Parathyroid adenoma (tissue), 2 donors: ENCODE data around the gene SFXN1.

Source experiments
- H2AFZ ChIP-seq: fragments of 300-600 bp; sonication (generic); one replicate; pipeline ENCODE4 v1.7.0; 2017; ENCODE audit warnings: antibody characterized with exemption, mild to moderate bottlenecking
- H3K27ac ChIP-seq: fragments of 300-600 bp; sonication (generic); one replicate; pipeline ENCODE4 v1.7.0; 2017
- H3K27me3 ChIP-seq: fragments of 300-600 bp; sonication (generic); one replicate; pipeline ENCODE4 v1.7.0; 2017; ENCODE audit warnings: low read length; ENCODE audit not compliant: control insufficient read depth, insufficient read depth
- H3K36me3 ChIP-seq: fragments of 300-600 bp; sonication (generic); one replicate; pipeline ENCODE4 v1.7.0; 2017; ENCODE audit warnings: low read length; ENCODE audit not compliant: control insufficient read depth, insufficient read depth
- H3K4me1 ChIP-seq: fragments of 300-600 bp; sonication (generic); one replicate; pipeline ENCODE4 v1.7.0; 2017; ENCODE audit warnings: control low read depth
- H3K4me2 ChIP-seq: fragments of 300-600 bp; sonication (generic); one replicate; pipeline ENCODE4 v1.7.0; 2017; ENCODE audit warnings: low read length
- H3K4me3 ChIP-seq: fragments of 300-600 bp; sonication (generic); one replicate; pipeline ENCODE4 v1.7.0; 2017; ENCODE audit warnings: low read depth, low read length
- H3K79me2 ChIP-seq: fragments of 300-600 bp; sonication (generic); one replicate; pipeline ENCODE4 v1.7.0; 2017; ENCODE audit warnings: control low read depth
- H3K9ac ChIP-seq: fragments of 300-600 bp; sonication (generic); one replicate; pipeline ENCODE4 v1.7.0; 2017; ENCODE audit warnings: mild to moderate bottlenecking
- H3K9me3 ChIP-seq: fragments of 300-600 bp; sonication (generic); one replicate; pipeline ENCODE4 v1.7.0; 2017; ENCODE audit warnings: low read length; ENCODE audit not compliant: control insufficient read depth
- CTCF ChIP-seq: fragments of 300-600 bp; sonication (generic); IDR thresholded peaks from one replicate; pipeline ENCODE4 v1.7.0; 2017; ENCODE audit warnings: antibody characterized with exemption, mild to moderate bottlenecking
- donor health status: primary hyperparathyroidism.

The SFXN1 gene

GRCh38 chr5:175464942-175465233, 13.5 kb upstream of the SFXN1 start:
- TF ChIP-seq CTCF, result no peak
- no peaks in the 10 kb centered on the region for H3K9me3 ChIP-seq
- H3K27me3 ChIP-seq, result no peaks in the 10 kb centered on the region
- peak overlapping the region; percentile 25 for H2AFZ ChIP-seq
- H3K9ac ChIP-seq, result no peak overlapping the region
- no peaks in the 10 kb centered on the region for H3K4me1 ChIP-seq
- no peaks in the 10 kb centered on the region for H3K79me2 ChIP-seq
- no peak overlapping the region for H3K27ac ChIP-seq
- H3K4me2 ChIP-seq, result no peak overlapping the region
- H3K4me3 ChIP-seq, result no peak overlapping the region
- H3K36me3 ChIP-seq, result no peaks in the 10 kb centered on the region

GRCh38 chr5:175465282-175465681, 13.1 kb upstream of the SFXN1 start:
- no peaks in the 10 kb centered on the region for H3K27me3 ChIP-seq
- no peaks in the 10 kb centered on the region for H3K36me3 ChIP-seq
- no peak overlapping the region for H3K4me3 ChIP-seq
- H3K9ac ChIP-seq, result no peak overlapping the region
- no peak for TF ChIP-seq CTCF
- H3K9me3 ChIP-seq, result no peaks in the 10 kb centered on the region
- no peak overlapping the region for H3K4me2 ChIP-seq
- H3K4me1 ChIP-seq, result no peaks in the 10 kb centered on the region
- H2AFZ ChIP-seq, result no peak overlapping the region
- no peaks in the 10 kb centered on the region for H3K79me2 ChIP-seq
- no peak overlapping the region for H3K27ac ChIP-seq

GRCh38 chr5:175466700-175467318, 11.6 kb upstream of the SFXN1 start:
- Histone ChIP-seq H3K9ac (no peak overlapping the region), H3K36me3 (no peaks in the 10 kb centered on the region), H3K4me1 (no peaks in the 10 kb centered on the region), H3K4me2 (no peak overlapping the region), H2AFZ (no peak overlapping the region), H3K4me3 (no peak overlapping the region), H3K79me2 (no peaks in the 10 kb centered on the region), H3K9me3 (no peaks in the 10 kb centered on the region), H3K27me3 (no peaks in the 10 kb centered on the region), H3K27ac (no peak overlapping the region)
- no peak for TF ChIP-seq CTCF

GRCh38 chr5:175467983-175468690, 10.2 kb upstream of the SFXN1 start:
- Histone ChIP-seq H3K27ac (no peak overlapping the region), H3K9ac (no peak overlapping the region)

More at GRCh38 chr5:175467983-175468690, 10.2 kb upstream of the SFXN1 start:
- H3K36me3 ChIP-seq, result no peaks in the 10 kb centered on the region
- no peak overlapping the region for H2AFZ ChIP-seq
- TF ChIP-seq CTCF, result no peak
- H3K4me3 ChIP-seq, result no peak overlapping the region
- H3K4me1 ChIP-seq, result no peaks in the 10 kb centered on the region
- H3K9me3 ChIP-seq, result no peaks in the 10 kb centered on the region
- H3K27me3 ChIP-seq, result no peaks in the 10 kb centered on the region
- no peaks in the 10 kb centered on the region for H3K79me2 ChIP-seq
- H3K4me2 ChIP-seq, result no peak overlapping the region
